Natural killer cell (primary cell): Measurements from ENCODE around the gene BAK1. TPM values are rescaled to one million over a fixed set of nuclear protein-coding genes. Genes with fewer than 3 reads are reported as not detected.

ENCODE experiments used
- ATAC-seq, 3 donors: fragments of 150-1000 bp in 2 of 3; fragments of 200-7000 bp in 1 of 3; cut with Tn5 transposase; 1 replicate in 1 of 3; 2 replicates in 2 of 3; pipeline ENCODE4 v1.10.0; 2021; ENCODE audit warnings: mild to moderate bottlenecking in 2 of 3, moderate library complexity in 2 of 3
- DNase-seq, 2 donors: peaks; one replicate each; pipeline versions ENCODE4 v3.0.0 to v3.0.0-alpha.2; 2013 to 2021; ENCODE audit warnings: mixed read lengths in 1 of 2
- H3K27ac ChIP-seq: one replicate; pipeline ENCODE4 v1.5.1; 2013; ENCODE audit warnings: mild to moderate bottlenecking, low read length
- H3K27me3 ChIP-seq: one replicate; pipeline ENCODE4 v1.6.1; 2013; ENCODE audit warnings: low read length; ENCODE audit not compliant: control insufficient read depth, insufficient read depth
- H3K36me3 ChIP-seq: one replicate; pipeline ENCODE4 v1.6.1; 2013; ENCODE audit warnings: low read length; ENCODE audit not compliant: control insufficient read depth, insufficient read depth
- H3K4me1 ChIP-seq: one replicate; pipeline ENCODE4 v1.6.1; 2013; ENCODE audit warnings: low read length; ENCODE audit not compliant: control insufficient read depth, insufficient read depth
- H3K4me3 ChIP-seq: one replicate; pipeline ENCODE4 v1.5.1; 2013; ENCODE audit warnings: low read length
- H3K9me3 ChIP-seq: one replicate; pipeline ENCODE4 v1.6.1; 2013; ENCODE audit warnings: low read length; ENCODE audit not compliant: control insufficient read depth, insufficient read depth
- H3K27ac Mint-ChIP-seq, 2 donors: one replicate each; pipeline ENCODE4 v1.8.0; 2022; ENCODE audit warnings: mild to moderate bottlenecking in 2 of 2, mixed read lengths in 2 of 2, moderate library complexity in 1 of 2
- H3K27me3 Mint-ChIP-seq, 2 donors: one replicate each; pipeline ENCODE4 v1.8.0; 2022; ENCODE audit warnings: low read depth in 2 of 2, mixed read lengths in 2 of 2
- H3K36me3 Mint-ChIP-seq: one replicate; pipeline ENCODE4 v1.8.0; 2022; ENCODE audit warnings: mixed read lengths
- H3K4me1 Mint-ChIP-seq, 2 donors: one replicate each; pipeline ENCODE4 v1.8.0; 2022; ENCODE audit warnings: mixed read lengths in 2 of 2
- H3K4me3 Mint-ChIP-seq: one replicate; pipeline ENCODE4 v1.8.0; 2022; ENCODE audit warnings: mild to moderate bottlenecking, moderate library complexity, mixed read lengths
- H3K9me3 Mint-ChIP-seq, 2 donors: one replicate each; pipeline ENCODE4 v1.8.0; 2022; ENCODE audit warnings: mixed read lengths in 2 of 2
- CTCF ChIP-seq: fragments of 200-600 bp; IDR thresholded peaks from one replicate; pipeline ENCODE4 v1.8.0; 2022; ENCODE audit warnings: antibody characterized with exemption
- WGBS: methylation state at CpG from one replicate; pipeline ENCODE4 v1.1.7; 2013; ENCODE audit warnings: missing lambda C conversion rate; ENCODE audit not compliant: insufficient coverage; 5-methylcytosine and 5-hydroxymethylcytosine counted together
- intact Hi-C: fragments of 100-400 bp; cut with micrococcal nuclease; formaldehyde crosslinking; loops from one replicate; pipeline ENCODE4 v1.14.2; 2022
- total RNA-seq, 4 donors: library from RNA; stranded (reverse); fragments of 120-200 nt in 1 of 4; gene quantifications; one replicate each; pipeline versions ENCODE4 v1.2.3 to v1.2.4, GENCODE V29; 2013 to 2022

Gene BAK1
- 10 to 100 TPM; 36.3 to 49.8 (median 40.7) TPM for total RNA-seq
- 16.2 TPM for total RNA-seq (2013)

DNA sequence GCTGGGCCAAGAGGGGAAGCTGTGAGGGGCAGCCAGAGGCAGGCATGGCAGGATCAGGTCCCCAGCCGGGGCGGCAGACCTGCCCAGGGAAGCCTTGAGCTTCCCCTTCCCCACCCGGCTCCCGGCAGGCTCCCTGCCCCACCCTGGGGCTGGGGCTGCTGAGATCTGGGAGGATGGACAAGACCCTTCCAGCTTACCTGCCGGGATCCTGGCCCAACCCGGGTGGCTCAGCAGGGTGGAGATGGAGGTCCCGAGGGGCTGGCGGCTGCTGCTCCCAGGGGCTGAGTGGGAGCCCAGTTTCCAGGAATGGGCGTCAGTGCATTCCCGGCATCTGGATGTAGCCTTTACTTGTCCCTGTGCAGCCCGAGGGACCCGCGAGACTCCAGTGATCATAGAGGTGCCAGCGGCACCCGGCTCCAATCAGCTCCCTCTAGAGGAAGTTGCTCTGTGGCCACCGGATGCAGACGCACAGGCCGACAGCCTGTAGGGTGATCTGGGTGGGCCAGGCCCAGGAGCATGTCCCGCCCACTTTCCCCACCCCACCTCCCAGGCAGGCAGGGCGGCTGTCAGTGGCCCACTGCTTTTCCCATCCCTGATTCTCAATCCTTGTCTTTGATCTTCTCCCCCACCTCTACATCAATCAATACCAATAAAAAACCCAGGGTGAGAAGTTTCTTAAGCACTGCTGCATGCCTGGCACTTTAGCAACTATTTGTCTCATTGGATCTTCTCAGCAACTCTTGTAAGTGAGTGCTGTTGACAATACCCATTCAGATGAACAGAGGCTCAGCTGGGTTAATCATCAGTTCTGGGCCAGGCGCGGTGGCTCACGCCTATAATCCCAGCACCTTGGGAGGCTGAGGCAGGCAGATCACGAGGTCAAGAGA is at the start of gene BAK1:
Gene BAK1 (minus strand): TSS at position 449 of the 887 bp plus-strand sequence. CDS start 2,672 bp downstream, outside the sequence.
- Histone ChIP-seq H3K4me3 (peak within 1 kb of the TSS; percentile 85), H3K27me3 (no peaks in the 10 kb centered on the region), H3K9me3 (no peaks in the 10 kb centered on the region), H3K36me3 (peaks cover 26% of the 10 kb centered on the region), H3K27ac (peak within 1 kb of the TSS; percentile 81), H3K4me1 (peaks cover 35% of the 10 kb centered on the region)
- peak within 1 kb of the TSS; percentile 92 for H3K4me3 Mint-ChIP-seq
- ATAC-seq (peak; percentile 96 to 98 (median 98)), DNase-seq (peak; percentile 77 to 92)
- H3K27me3 Mint-ChIP-seq = no peaks in the 10 kb centered on the region
- intact Hi-C loops = loop anchor here (1.0 to 10.0 kb wide), 3 partner anchors 9 to 235 kb away; partner anchors contain the start of gene ZBTB9
- H3K9me3 Mint-ChIP-seq = no peaks in the 10 kb centered on the region
- peak within 1 kb of the TSS; percentile 91 to 99 for H3K27ac Mint-ChIP-seq
- no peaks in the 10 kb centered on the region for H3K36me3 Mint-ChIP-seq
- peaks cover 14 to 36% of the 10 kb centered on the region in 2 donors for H3K4me1 Mint-ChIP-seq
- 5% methylated on average over 23 of the region's 24 CpGs for WGBS
- TF ChIP-seq CTCF = peak; percentile 47

GRCh38 chr6:33628401-33628964 is 48.4 kb upstream of the BAK1 start:
- Mint-ChIP-seq H3K4me3 (no peak overlapping the region), H3K4me1 (peaks cover 34 to 53% of the 10 kb centered on the region in 2 donors), H3K36me3 (no peaks in the 10 kb centered on the region), H3K27me3 (no peaks in the 10 kb centered on the region), H3K9me3 (no peaks in the 10 kb centered on the region), H3K27ac (peak overlapping the region in 1 of 2 donors; percentile 27)
- Histone ChIP-seq H3K27me3 (no peaks in the 10 kb centered on the region), H3K36me3 (peaks cover 6% of the 10 kb centered on the region), H3K9me3 (no peaks in the 10 kb centered on the region), H3K27ac (no peak overlapping the region), H3K4me3 (no peak overlapping the region), H3K4me1 (peaks cover 20% of the 10 kb centered on the region)
- 85% methylated on average over 7 of the region's 7 CpGs for WGBS
- intact Hi-C loops = no loop called here
- TF ChIP-seq CTCF = no peak
- no peak for DNase-seq
- no peak for ATAC-seq

GRCh38 chr6:33627876-33628275 is 47.8 kb upstream of the BAK1 start:
- intact Hi-C loops = no loop called here

More at GRCh38 chr6:33627876-33628275, 47.8 kb upstream of the BAK1 start:
- H3K27ac Mint-ChIP-seq = peak overlapping the region in 1 of 2 donors; percentile 27
- H3K4me1 Mint-ChIP-seq = peaks cover 33 to 53% of the 10 kb centered on the region in 2 donors
- DNase-seq (no peak), ATAC-seq (no peak)
- no peak overlapping the region for H3K4me3 ChIP-seq
- no peaks in the 10 kb centered on the region for H3K9me3 ChIP-seq
- 95% methylated on average over 4 of the region's 5 CpGs for WGBS
- H3K27me3 Mint-ChIP-seq = no peaks in the 10 kb centered on the region
- no peaks in the 10 kb centered on the region for H3K27me3 ChIP-seq
- H3K36me3 Mint-ChIP-seq = no peaks in the 10 kb centered on the region
- H3K36me3 ChIP-seq = peaks cover 6% of the 10 kb centered on the region
- H3K4me3 Mint-ChIP-seq = no peak overlapping the region
- H3K9me3 Mint-ChIP-seq = no peaks in the 10 kb centered on the region
- H3K27ac ChIP-seq = no peak overlapping the region
- H3K4me1 ChIP-seq = peaks cover 17% of the 10 kb centered on the region
- no peak for TF ChIP-seq CTCF
